Gastrocnemius medialis (tissue), 4 donors: ENCODE data around the gene AMPH.

Experiments used
- POLR2A ChIP-seq, 2 donors: fragments of 450-650 bp; IDR thresholded peaks; one replicate each; pipeline ENCODE4 v1.6.1; 2017; ENCODE audit warnings: antibody characterized with exemption in 2 of 2, mild to moderate bottlenecking in 2 of 2, moderate library complexity in 2 of 2
- TF ChIP-seq, protein P1 (sequence below), 5 experiments: fragments of 450-650 bp in 3 of 5; fragments of 200-600 bp in 2 of 5; sonication (generic) in 2 of 5; IDR thresholded peaks in 4 of 5; conservative IDR thresholded peaks in 1 of 5; 1 replicate in 4 of 5; 2 replicates in 1 of 5; pipeline ENCODE4 v1.5.1; 2016 to 2019; ENCODE audit warnings: antibody characterized with exemption in 5 of 5, mild to moderate bottlenecking in 3 of 5, moderate library complexity in 3 of 5

DNA sequence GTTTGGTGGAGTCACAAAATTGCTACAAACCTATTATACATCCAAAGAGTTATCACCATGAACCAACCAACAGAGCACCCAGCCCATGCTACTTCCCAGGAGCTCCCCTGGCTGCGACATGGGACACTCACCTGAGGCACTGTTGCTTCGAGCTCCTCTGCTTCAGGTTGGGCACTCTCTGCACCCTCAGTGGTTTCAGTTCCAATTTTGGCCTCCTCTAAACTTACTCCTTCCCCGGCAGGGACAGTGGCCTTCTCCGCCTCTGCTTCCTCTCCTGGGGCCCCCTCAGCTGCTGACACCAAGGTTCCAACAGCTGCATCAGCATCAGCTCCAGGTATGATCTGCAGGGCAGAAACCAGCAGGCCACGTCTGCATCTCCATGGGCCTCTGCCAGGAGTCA, 237.3 kb downstream of the AMPH start:
- TF ChIP-seq, protein P1, sequence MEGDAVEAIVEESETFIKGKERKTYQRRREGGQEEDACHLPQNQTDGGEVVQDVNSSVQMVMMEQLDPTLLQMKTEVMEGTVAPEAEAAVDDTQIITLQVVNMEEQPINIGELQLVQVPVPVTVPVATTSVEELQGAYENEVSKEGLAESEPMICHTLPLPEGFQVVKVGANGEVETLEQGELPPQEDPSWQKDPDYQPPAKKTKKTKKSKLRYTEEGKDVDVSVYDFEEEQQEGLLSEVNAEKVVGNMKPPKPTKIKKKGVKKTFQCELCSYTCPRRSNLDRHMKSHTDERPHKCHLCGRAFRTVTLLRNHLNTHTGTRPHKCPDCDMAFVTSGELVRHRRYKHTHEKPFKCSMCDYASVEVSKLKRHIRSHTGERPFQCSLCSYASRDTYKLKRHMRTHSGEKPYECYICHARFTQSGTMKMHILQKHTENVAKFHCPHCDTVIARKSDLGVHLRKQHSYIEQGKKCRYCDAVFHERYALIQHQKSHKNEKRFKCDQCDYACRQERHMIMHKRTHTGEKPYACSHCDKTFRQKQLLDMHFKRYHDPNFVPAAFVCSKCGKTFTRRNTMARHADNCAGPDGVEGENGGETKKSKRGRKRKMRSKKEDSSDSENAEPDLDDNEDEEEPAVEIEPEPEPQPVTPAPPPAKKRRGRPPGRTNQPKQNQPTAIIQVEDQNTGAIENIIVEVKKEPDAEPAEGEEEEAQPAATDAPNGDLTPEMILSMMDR (IDR thresholded peaks at IDR 0.05 in 4 of 5, conservative IDR thresholded peaks at IDR 0.05 in 1 of 5), result no peak
- TF ChIP-seq POLR2A (IDR thresholded peaks at IDR 0.05), result no peak
